HTERT RPE-1 (cell line): ENCODE data around the gene SYK.

ENCODE experiments used
- in situ Hi-C: fragments of 300-500 bp; cut with MboI; formaldehyde crosslinking; loops from 4 replicates; pipeline ENCODE4 v1.14.3; 2020; ENCODE audit warnings: low sequenced_read_pairs

SYK gene

GRCh38 chr9:90933468-90933867, 131.8 kb downstream of the SYK start:
- in situ Hi-C loops: no loop called here

GRCh38 chr9:90939351-90939750, 137.7 kb downstream of the SYK start:
- in situ Hi-C loops: no loop called here

- in situ Hi-C loops: no loop called here
These were observed 138.7 kb downstream of the SYK start for GRCh38 chr9:90940280-90940679.

GRCh38 chr9:90941661-90942060, 140.0 kb downstream of the SYK start:
- in situ Hi-C loops: no loop called here

GRCh38 chr9:90942555-90942954, 140.9 kb downstream of the SYK start:
- in situ Hi-C loops: no loop called here

GRCh38 chr9:90943341-90943740, 141.7 kb downstream of the SYK start:
- in situ Hi-C loops: no loop called here

GRCh38 chr9:90945336-90945735, 143.7 kb downstream of the SYK start:
- in situ Hi-C loops: no loop called here

GRCh38 chr9:90946982-90947381, 145.4 kb downstream of the SYK start:
- in situ Hi-C loops: no loop called here
